Measurements from ENCODE around the gene FAM110D.

- TF ChIP-seq EZH2 (IDR thresholded peaks at IDR 0.05; ENCODE audit: low read depth) (no peak), CTCF (conservative IDR thresholded peaks at IDR 0.05) (no peak)
Observed at GRCh38 chr1:26190373-26190987, 31.6 kb downstream of the FAM110D start, which contains the start of gene CATSPER4.
